ENCODE results near the gene MYD88. TPM values are rescaled to one million over a fixed set of nuclear protein-coding genes. Genes with fewer than 3 reads are reported as not detected.

The MYD88 gene
- total RNA-seq, 1 donor from 2014 or later: 45.9 TPM

GRCh38 chr3:38148311-38148882 lies 9.9 kb downstream of the MYD88 start:
- DNase-seq (ENCODE audit: extremely low spot score in 2 of 2): peak in 1 of 2 donors; percentile 44
- H3K4me3 ChIP-seq: no peak overlapping the region
- H3K27me3 ChIP-seq: no peaks in the 10 kb centered on the region
- no peak overlapping the region for H3K27ac ChIP-seq
- TF ChIP-seq POLR2AphosphoS5 (IDR thresholded peaks at IDR 0.05; ENCODE audit: insufficient read depth in 1 of 2, low read depth in 1 of 2) (no peak), POLR2A (IDR thresholded peaks at IDR 0.05) (no peak)
- TF ChIP-seq, protein P1, sequence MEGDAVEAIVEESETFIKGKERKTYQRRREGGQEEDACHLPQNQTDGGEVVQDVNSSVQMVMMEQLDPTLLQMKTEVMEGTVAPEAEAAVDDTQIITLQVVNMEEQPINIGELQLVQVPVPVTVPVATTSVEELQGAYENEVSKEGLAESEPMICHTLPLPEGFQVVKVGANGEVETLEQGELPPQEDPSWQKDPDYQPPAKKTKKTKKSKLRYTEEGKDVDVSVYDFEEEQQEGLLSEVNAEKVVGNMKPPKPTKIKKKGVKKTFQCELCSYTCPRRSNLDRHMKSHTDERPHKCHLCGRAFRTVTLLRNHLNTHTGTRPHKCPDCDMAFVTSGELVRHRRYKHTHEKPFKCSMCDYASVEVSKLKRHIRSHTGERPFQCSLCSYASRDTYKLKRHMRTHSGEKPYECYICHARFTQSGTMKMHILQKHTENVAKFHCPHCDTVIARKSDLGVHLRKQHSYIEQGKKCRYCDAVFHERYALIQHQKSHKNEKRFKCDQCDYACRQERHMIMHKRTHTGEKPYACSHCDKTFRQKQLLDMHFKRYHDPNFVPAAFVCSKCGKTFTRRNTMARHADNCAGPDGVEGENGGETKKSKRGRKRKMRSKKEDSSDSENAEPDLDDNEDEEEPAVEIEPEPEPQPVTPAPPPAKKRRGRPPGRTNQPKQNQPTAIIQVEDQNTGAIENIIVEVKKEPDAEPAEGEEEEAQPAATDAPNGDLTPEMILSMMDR (IDR thresholded peaks at IDR 0.05): no peak
- H3K4me1 ChIP-seq: no peaks in the 10 kb centered on the region
- no peaks in the 10 kb centered on the region for H3K36me3 ChIP-seq
- H3K9me3 ChIP-seq: no peaks in the 10 kb centered on the region
- intact Hi-C loops (cut with DNase I): no loop called here

GRCh38 chr3:38149708-38150107 lies 11.2 kb downstream of the MYD88 start:
- Histone ChIP-seq H3K27ac (no peak overlapping the region), H3K4me3 (no peak overlapping the region), H3K9me3 (no peaks in the 10 kb centered on the region), H3K36me3 (no peaks in the 10 kb centered on the region), H3K4me1 (no peaks in the 10 kb centered on the region), H3K27me3 (no peaks in the 10 kb centered on the region)
- DNase-seq (ENCODE audit: extremely low spot score in 2 of 2): peak in 1 of 2 donors; percentile 25
- TF ChIP-seq, protein P1 (IDR thresholded peaks at IDR 0.05): no peak
- TF ChIP-seq POLR2A (IDR thresholded peaks at IDR 0.05) (no peak), POLR2AphosphoS5 (IDR thresholded peaks at IDR 0.05; ENCODE audit: insufficient read depth in 1 of 2, low read depth in 1 of 2) (no peak)
- intact Hi-C loops (cut with DNase I): no loop called here

GRCh38 chr3:38150780-38151528 lies 12.5 kb downstream of the MYD88 start:
- H3K27ac ChIP-seq: peak overlapping the region; percentile 6
- peak in 1 of 2 donors; percentile 40 for DNase-seq (ENCODE audit: extremely low spot score in 2 of 2)
- H3K9me3 ChIP-seq: no peaks in the 10 kb centered on the region
- no peaks in the 10 kb centered on the region for H3K4me1 ChIP-seq
- intact Hi-C loops (cut with DNase I): no loop called here
- H3K27me3 ChIP-seq: no peaks in the 10 kb centered on the region
- no peak for TF ChIP-seq POLR2A (IDR thresholded peaks at IDR 0.05)
- TF ChIP-seq POLR2AphosphoS5 (IDR thresholded peaks at IDR 0.05; ENCODE audit: insufficient read depth in 1 of 2, low read depth in 1 of 2): no peak
- TF ChIP-seq, protein P1 (IDR thresholded peaks at IDR 0.05): no peak
- H3K4me3 ChIP-seq: no peak overlapping the region
- H3K36me3 ChIP-seq: no peaks in the 10 kb centered on the region

GRCh38 chr3:38151667-38152265 lies 13.3 kb downstream of the MYD88 start:
- Histone ChIP-seq H3K9me3 (no peaks in the 10 kb centered on the region), H3K4me1 (no peaks in the 10 kb centered on the region), H3K36me3 (no peaks in the 10 kb centered on the region), H3K27ac (no peak overlapping the region), H3K27me3 (no peaks in the 10 kb centered on the region), H3K4me3 (no peak overlapping the region)
- DNase-seq (ENCODE audit: extremely low spot score in 2 of 2): peak in 1 of 2 donors; percentile 47
- intact Hi-C loops (cut with DNase I): no loop called here
- TF ChIP-seq, protein P1 (IDR thresholded peaks at IDR 0.05): no peak
- no peak for TF ChIP-seq POLR2A (IDR thresholded peaks at IDR 0.05)
- TF ChIP-seq POLR2AphosphoS5 (IDR thresholded peaks at IDR 0.05; ENCODE audit: insufficient read depth in 1 of 2, low read depth in 1 of 2): no peak

Measured in vagina (tissue), 2 donors.